CD4-positive, alpha-beta T cell (primary cell): Measurements from ENCODE around the gene TMEM132D. TPM values are rescaled to one million over a fixed set of nuclear protein-coding genes. Genes with fewer than 3 reads are reported as not detected.

Experiments
- ATAC-seq: fragments of 200-7000 bp; cut with Tn5 transposase; one replicate; pipeline ENCODE4 v1.10.0; 2022; ENCODE audit warnings: mild to moderate bottlenecking; ENCODE audit not compliant: poor library complexity
- CTCF ChIA-PET: fragments of 350-600 bp; sonication (Branson Sonifier 250); formaldehyde crosslinking; loops from one replicate; lab custom pipeline; 2021; ENCODE audit warnings: antibody characterized with exemption, inconsistent platforms; lab: Charles Lee
- POLR2A ChIA-PET: fragments of 350-600 bp; sonication (Branson Sonifier 250); formaldehyde crosslinking; loops from one replicate; lab custom pipeline; 2021; ENCODE audit warnings: antibody characterized with exemption, inconsistent platforms; lab: Charles Lee
- DNase-seq, 14 experiments: peaks; one replicate each; pipeline ENCODE4 v3.0.0-alpha.2; 2013 to 2020; ENCODE audit warnings: mixed read lengths in 2 of 14
- H3K27ac ChIP-seq, 2 donors: one replicate each; pipeline versions ENCODE4 v1.5.1 to v1.7.0; 2013; ENCODE audit warnings: low read length in 2 of 2, low read depth in 1 of 2, mild to moderate bottlenecking in 1 of 2
- H3K27me3 ChIP-seq, 2 experiments: 1 replicate in 1 of 2; 2 replicates in 1 of 2; pipeline versions ENCODE4 v1.6.1 to v1.7.0; 2013; ENCODE audit warnings: low read length in 2 of 2, control low read depth in 1 of 2, mild to moderate bottlenecking in 1 of 2, moderate library complexity in 1 of 2; ENCODE audit not compliant: insufficient read depth in 2 of 2, control insufficient read depth in 1 of 2
- H3K36me3 ChIP-seq: one replicate; pipeline ENCODE4 v1.6.1; 2013; ENCODE audit warnings: low read length, control low read depth; ENCODE audit not compliant: insufficient read depth
- H3K4me1 ChIP-seq: one replicate; pipeline ENCODE4 v1.6.1; 2013; ENCODE audit warnings: low read length, control low read depth; ENCODE audit not compliant: insufficient read depth
- H3K4me3 ChIP-seq: one replicate; pipeline ENCODE4 v1.5.1; 2013; ENCODE audit warnings: mild to moderate bottlenecking, low read length, moderate library complexity
- H3K9me3 ChIP-seq, 2 experiments: 1 replicate in 1 of 2; 2 replicates in 1 of 2; pipeline versions ENCODE4 v1.6.1 to v1.7.0; 2013; ENCODE audit warnings: low read length in 2 of 2, mild to moderate bottlenecking in 2 of 2, control low read depth in 1 of 2, moderate library complexity in 1 of 2; ENCODE audit not compliant: control insufficient read depth in 1 of 2, insufficient read depth in 1 of 2
- H3K27ac Mint-ChIP-seq: one replicate; pipeline ENCODE4 v1.8.0; 2020; ENCODE audit warnings: mixed read lengths
- H3K27me3 Mint-ChIP-seq: one replicate; pipeline ENCODE4 v1.8.0; 2021; ENCODE audit warnings: mixed read lengths
- H3K36me3 Mint-ChIP-seq: one replicate; pipeline ENCODE4 v1.8.0; 2021; ENCODE audit warnings: low read depth, mixed read lengths
- H3K4me1 Mint-ChIP-seq: one replicate; pipeline ENCODE4 v1.8.0; 2021; ENCODE audit warnings: low read depth, mixed read lengths
- H3K4me3 Mint-ChIP-seq: one replicate; pipeline ENCODE4 v1.8.0; 2020; ENCODE audit warnings: mild to moderate bottlenecking, mixed read lengths
- H3K9me3 Mint-ChIP-seq: one replicate; pipeline ENCODE4 v1.8.0; 2020; ENCODE audit warnings: mixed read lengths
- CTCF ChIP-seq: fragments of 200-600 bp; IDR thresholded peaks from one replicate; pipeline ENCODE4 v1.8.0; 2022; ENCODE audit warnings: antibody characterized with exemption, mild to moderate bottlenecking
- intact Hi-C, 2 experiments: fragments of 100-400 bp; cut with DNase I in 1 of 2; cut with micrococcal nuclease in 1 of 2; formaldehyde crosslinking; loops; one replicate each; pipeline versions ENCODE4 v1.15.1 to v1.9.0; 2023 to 2025; cut with DNase I, micrococcal nuclease
- total RNA-seq, 174 experiments: library from RNA in 2 of 174; stranded (reverse) in 2 of 174; gene quantifications; one replicate each; pipeline ENCODE4 v1.2.3 and lab custom pipeline; 2021 to 2026

Gene TMEM132D
- total RNA-seq, 2 experiments from 2014 or later: not detected

GRCh38 chr12:129604506-129604905 is 299.3 kb downstream of the TMEM132D start:
- H3K27me3 Mint-ChIP-seq: no peaks in the 10 kb centered on the region
- Histone ChIP-seq H3K36me3 (no peaks in the 10 kb centered on the region), H3K4me1 (no peaks in the 10 kb centered on the region), H3K4me3 (no peak overlapping the region), H3K27ac (no peak overlapping the region), H3K27me3 (no peaks in the 10 kb centered on the region), H3K9me3 (peaks cover 0 to 5% of the 10 kb centered on the region in 2 experiments)
- H3K27ac Mint-ChIP-seq: no peak overlapping the region
- TF ChIP-seq CTCF: no peak
- CTCF ChIA-PET: no interaction called here
- intact Hi-C loops: no loop called here
- no peaks in the 10 kb centered on the region for H3K36me3 Mint-ChIP-seq
- POLR2A ChIA-PET: no interaction called here
- peaks cover 9% of the 10 kb centered on the region for H3K9me3 Mint-ChIP-seq
- ATAC-seq (no peak), DNase-seq (no peak)
- H3K4me1 Mint-ChIP-seq: no peaks in the 10 kb centered on the region
- H3K4me3 Mint-ChIP-seq: no peak overlapping the region

GRCh38 chr12:129599406-129599805 is 304.4 kb downstream of the TMEM132D start:
- H3K27ac ChIP-seq: no peak overlapping the region
- H3K4me1 ChIP-seq: no peaks in the 10 kb centered on the region
- H3K36me3 ChIP-seq: no peaks in the 10 kb centered on the region
- H3K4me3 ChIP-seq: no peak overlapping the region
- no peaks in the 10 kb centered on the region for H3K27me3 ChIP-seq
- intact Hi-C loops: no loop called here
- peaks cover 0 to 3% of the 10 kb centered on the region in 2 experiments for H3K9me3 ChIP-seq
- H3K4me3 Mint-ChIP-seq: no peak overlapping the region
- ChIA-PET CTCF (no interaction called here), POLR2A (no interaction called here)
- H3K4me1 Mint-ChIP-seq: no peaks in the 10 kb centered on the region
- no peak for ATAC-seq
- H3K27me3 Mint-ChIP-seq: no peaks in the 10 kb centered on the region
- DNase-seq: no peak
- no peak for TF ChIP-seq CTCF
- H3K27ac Mint-ChIP-seq: no peak overlapping the region
- H3K36me3 Mint-ChIP-seq: no peaks in the 10 kb centered on the region
- H3K9me3 Mint-ChIP-seq: peaks cover 9% of the 10 kb centered on the region

DNA sequence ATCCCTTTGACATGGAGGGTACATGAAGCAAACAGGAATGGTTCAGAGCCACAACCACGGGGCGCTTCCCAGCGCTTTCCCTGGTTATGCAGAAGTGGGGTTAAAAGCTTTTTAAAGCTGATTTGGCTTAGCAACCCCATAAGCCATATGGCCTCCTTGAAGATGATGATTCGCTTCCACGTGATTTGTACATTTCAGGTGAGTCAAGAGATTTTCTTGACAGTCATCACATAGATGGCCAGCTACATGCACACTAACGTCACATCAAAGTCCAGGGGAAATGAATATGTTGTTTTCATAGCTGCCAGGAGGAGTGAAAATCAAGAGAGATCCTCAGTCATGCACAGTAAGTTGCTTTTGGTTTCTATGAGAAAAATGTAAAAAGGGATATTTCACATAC is 309.7 kb downstream of the TMEM132D start:
- no peaks in the 10 kb centered on the region for H3K27me3 Mint-ChIP-seq
- Histone ChIP-seq H3K36me3 (no peaks in the 10 kb centered on the region), H3K27ac (no peak overlapping the region), H3K4me3 (no peak overlapping the region), H3K4me1 (no peaks in the 10 kb centered on the region), H3K9me3 (peaks cover 0 to 7% of the 10 kb centered on the region in 2 experiments), H3K27me3 (no peaks in the 10 kb centered on the region)
- POLR2A ChIA-PET: no interaction called here
- no peaks in the 10 kb centered on the region for H3K4me1 Mint-ChIP-seq
- TF ChIP-seq CTCF: no peak
- intact Hi-C loops: no loop called here
- ATAC-seq (no peak), DNase-seq (no peak)
- no peak overlapping the region for H3K4me3 Mint-ChIP-seq
- peaks cover 10% of the 10 kb centered on the region for H3K9me3 Mint-ChIP-seq
- CTCF ChIA-PET: no interaction called here
- no peaks in the 10 kb centered on the region for H3K36me3 Mint-ChIP-seq
- H3K27ac Mint-ChIP-seq: no peak overlapping the region
